ENCODE measurements around the gene CDS2.

Gene CDS2

GRCh38 chr20:5161536-5162164 is 34.8 kb downstream of the CDS2 start:
- H3K9ac ChIP-seq (ENCODE audit: insufficient read length, low read depth) = no peak overlapping the region

GRCh38 chr20:5164645-5165625 is 38.1 kb downstream of the CDS2 start:
- H3K4me1 ChIP-seq (ENCODE audit: insufficient read depth, insufficient read length) = peaks cover 4% of the 10 kb centered on the region
- H3K4me3 ChIP-seq (ENCODE audit: insufficient read length, low read depth) = no peak overlapping the region
- no peaks in the 10 kb centered on the region for H3K9me3 ChIP-seq (ENCODE audit: insufficient read depth, low read length)
- no peak for TF ChIP-seq YY1 (IDR thresholded peaks at IDR 0.05; ENCODE audit: insufficient read depth, insufficient read length)
- TF ChIP-seq ZNF274 (IDR thresholded peaks at IDR 0.05; ENCODE audit: low read depth, low read length) = no peak
- TF ChIP-seq SUZ12 (IDR thresholded peaks at IDR 0.05; ENCODE audit: extremely low read depth, insufficient read depth, insufficient read length) = no peak
- H3K9ac ChIP-seq (ENCODE audit: insufficient read length, low read depth) = no peak overlapping the region
- no peaks in the 10 kb centered on the region for H3K27me3 ChIP-seq (ENCODE audit: insufficient read depth, insufficient read length)
- DNase-seq (ENCODE audit: low read depth, low spot score) = no peak
- H3K36me3 ChIP-seq (ENCODE audit: insufficient read depth, insufficient read length, low read length) = peaks cover 4% of the 10 kb centered on the region

More at GRCh38 chr20:5161536-5162164, 34.8 kb downstream of the CDS2 start:
- no peaks in the 10 kb centered on the region for H3K9me3 ChIP-seq (ENCODE audit: insufficient read depth, low read length)
- no peaks in the 10 kb centered on the region for H3K4me1 ChIP-seq (ENCODE audit: insufficient read depth, insufficient read length)
- DNase-seq (ENCODE audit: low read depth, low spot score) = no peak
- H3K4me3 ChIP-seq (ENCODE audit: insufficient read length, low read depth) = no peak overlapping the region
- no peaks in the 10 kb centered on the region for H3K27me3 ChIP-seq (ENCODE audit: insufficient read depth, insufficient read length)
- no peak for TF ChIP-seq YY1 (IDR thresholded peaks at IDR 0.05; ENCODE audit: insufficient read depth, insufficient read length)
- no peak for TF ChIP-seq SUZ12 (IDR thresholded peaks at IDR 0.05; ENCODE audit: extremely low read depth, insufficient read depth, insufficient read length)
- no peak for TF ChIP-seq ZNF274 (IDR thresholded peaks at IDR 0.05; ENCODE audit: low read depth, low read length)
- H3K36me3 ChIP-seq (ENCODE audit: insufficient read depth, insufficient read length, low read length) = no peaks in the 10 kb centered on the region

GRCh38 chr20:5168651-5169396 is 42.0 kb downstream of the CDS2 start:
- TF ChIP-seq SUZ12 (IDR thresholded peaks at IDR 0.05; ENCODE audit: extremely low read depth, insufficient read depth, insufficient read length) = no peak
- TF ChIP-seq YY1 (IDR thresholded peaks at IDR 0.05; ENCODE audit: insufficient read depth, insufficient read length) = no peak
- TF ChIP-seq ZNF274 (IDR thresholded peaks at IDR 0.05; ENCODE audit: low read depth, low read length) = no peak
- Histone ChIP-seq H3K4me1 (ENCODE audit: insufficient read depth, insufficient read length) (peaks cover 8% of the 10 kb centered on the region), H3K9me3 (ENCODE audit: insufficient read depth, low read length) (no peaks in the 10 kb centered on the region), H3K4me3 (ENCODE audit: insufficient read length, low read depth) (no peak overlapping the region), H3K36me3 (ENCODE audit: insufficient read depth, insufficient read length, low read length) (peaks cover 16% of the 10 kb centered on the region), H3K9ac (ENCODE audit: insufficient read length, low read depth) (no peak overlapping the region), H3K27me3 (ENCODE audit: insufficient read depth, insufficient read length) (no peaks in the 10 kb centered on the region)
- peak; percentile 30 for DNase-seq (ENCODE audit: low read depth, low spot score)

GRCh38 chr20:5170341-5170740 is 43.5 kb downstream of the CDS2 start:
- Histone ChIP-seq H3K4me1 (ENCODE audit: insufficient read depth, insufficient read length) (peaks cover 8% of the 10 kb centered on the region), H3K27me3 (ENCODE audit: insufficient read depth, insufficient read length) (no peaks in the 10 kb centered on the region), H3K4me3 (ENCODE audit: insufficient read length, low read depth) (no peak overlapping the region), H3K36me3 (ENCODE audit: insufficient read depth, insufficient read length, low read length) (peaks cover 22% of the 10 kb centered on the region), H3K9ac (ENCODE audit: insufficient read length, low read depth) (no peak overlapping the region), H3K9me3 (ENCODE audit: insufficient read depth, low read length) (no peaks in the 10 kb centered on the region)
- TF ChIP-seq YY1 (IDR thresholded peaks at IDR 0.05; ENCODE audit: insufficient read depth, insufficient read length) = no peak
- no peak for TF ChIP-seq ZNF274 (IDR thresholded peaks at IDR 0.05; ENCODE audit: low read depth, low read length)
- TF ChIP-seq SUZ12 (IDR thresholded peaks at IDR 0.05; ENCODE audit: extremely low read depth, insufficient read depth, insufficient read length) = no peak
- no peak for DNase-seq (ENCODE audit: low read depth, low spot score)

- Histone ChIP-seq H3K4me3 (ENCODE audit: insufficient read length, low read depth) (no peak overlapping the region), H3K4me1 (ENCODE audit: insufficient read depth, insufficient read length) (peaks cover 8% of the 10 kb centered on the region), H3K9ac (ENCODE audit: insufficient read length, low read depth) (no peak overlapping the region), H3K36me3 (ENCODE audit: insufficient read depth, insufficient read length, low read length) (peaks cover 22% of the 10 kb centered on the region), H3K27me3 (ENCODE audit: insufficient read depth, insufficient read length) (no peaks in the 10 kb centered on the region), H3K9me3 (ENCODE audit: insufficient read depth, low read length) (no peaks in the 10 kb centered on the region)
- DNase-seq (ENCODE audit: low read depth, low spot score) = no peak
- TF ChIP-seq YY1 (IDR thresholded peaks at IDR 0.05; ENCODE audit: insufficient read depth, insufficient read length) (no peak), ZNF274 (IDR thresholded peaks at IDR 0.05; ENCODE audit: low read depth, low read length) (no peak), SUZ12 (IDR thresholded peaks at IDR 0.05; ENCODE audit: extremely low read depth, insufficient read depth, insufficient read length) (no peak)
These were observed 44.4 kb downstream of the CDS2 start for GRCh38 chr20:5171064-5171789.

GRCh38 chr20:5171790-5172164 is 45.0 kb downstream of the CDS2 start:
- DNase-seq (ENCODE audit: low read depth, low spot score) = no peak
- no peak overlapping the region for H3K9ac ChIP-seq (ENCODE audit: insufficient read length, low read depth)
- H3K27me3 ChIP-seq (ENCODE audit: insufficient read depth, insufficient read length) = no peaks in the 10 kb centered on the region
- no peak overlapping the region for H3K4me3 ChIP-seq (ENCODE audit: insufficient read length, low read depth)
- H3K36me3 ChIP-seq (ENCODE audit: insufficient read depth, insufficient read length, low read length) = peaks cover 22% of the 10 kb centered on the region
- TF ChIP-seq SUZ12 (IDR thresholded peaks at IDR 0.05; ENCODE audit: extremely low read depth, insufficient read depth, insufficient read length) (no peak), ZNF274 (IDR thresholded peaks at IDR 0.05; ENCODE audit: low read depth, low read length) (no peak), YY1 (IDR thresholded peaks at IDR 0.05; ENCODE audit: insufficient read depth, insufficient read length) (no peak)
- peaks cover 8% of the 10 kb centered on the region for H3K4me1 ChIP-seq (ENCODE audit: insufficient read depth, insufficient read length)
- no peaks in the 10 kb centered on the region for H3K9me3 ChIP-seq (ENCODE audit: insufficient read depth, low read length)

Data from NT2/D1 (cell line).